Lower leg skin (tissue), 4 donors: Measurements from ENCODE around the gene POFUT2. TPM values are rescaled to one million over a fixed set of nuclear protein-coding genes. Genes with fewer than 3 reads are reported as not detected.

Experiments used
- DNase-seq, 2 donors: peaks; one replicate each; pipeline ENCODE4 v3.0.0-alpha.2; 2019; ENCODE audit warnings: low spot score in 2 of 2
- H3K4me3 ChIP-seq: fragments of 200-600 bp; sonication (generic); 2 replicates; pipeline ENCODE4 v1.5.1; 2017; ENCODE audit warnings: mild to moderate bottlenecking, low read depth; ENCODE audit not compliant: poor library complexity, severe bottlenecking
- POLR2A ChIP-seq, 2 donors: fragments of 450-650 bp; IDR thresholded peaks; one replicate each; pipeline ENCODE4 v1.6.1; 2016 to 2017; ENCODE audit warnings: antibody characterized with exemption in 2 of 2, mild to moderate bottlenecking in 1 of 2, moderate library complexity in 1 of 2
- WGBS, 2 donors: methylation state at CpG; one replicate each; pipeline ENCODE4 v1.1.5; 2018; 5-methylcytosine and 5-hydroxymethylcytosine counted together
- intact Hi-C: fragments of 100-400 bp; cut with DNase I; formaldehyde crosslinking; loops from one replicate; pipeline ENCODE4 v1.15.0; 2023; ENCODE audit warnings: low total_unique reads
- total RNA-seq, 4 donors: library from RNA; depleted of rRNA; stranded (reverse); fragments of >200 nt; gene quantifications; one replicate each; pipeline ENCODE4 v1.1.0, GENCODE V29; 2016
- TF ChIP-seq, protein P1 (sequence below), 3 donors: fragments of 450-650 bp; IDR thresholded peaks; one replicate each; pipeline ENCODE4 v1.5.1; 2016; ENCODE audit warnings: antibody characterized with exemption in 3 of 3, mild to moderate bottlenecking in 3 of 3, moderate library complexity in 2 of 3

POFUT2 gene
- total RNA-seq, 4 donors from 2014 or later: 15.0 to 22.1 (median 18.9) TPM

DNA sequence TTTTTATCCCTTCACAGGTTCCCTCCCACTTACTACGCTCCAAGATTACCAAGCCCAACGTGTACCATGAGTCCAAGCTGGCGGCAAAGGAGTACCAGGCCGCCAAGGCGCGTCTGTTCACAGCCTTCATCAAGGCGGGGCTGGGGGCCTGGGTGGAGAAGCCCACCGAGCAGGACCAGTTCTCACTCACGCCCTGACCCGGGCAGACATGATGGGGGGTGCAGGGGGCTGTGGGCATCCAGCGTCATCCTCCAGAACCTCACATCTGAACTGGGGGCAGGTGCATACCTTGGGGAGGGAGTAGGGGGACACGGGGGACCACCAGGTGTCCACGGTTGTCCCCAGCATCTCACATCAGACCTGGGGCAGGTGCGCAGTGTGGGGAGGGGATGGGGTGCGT lies 65.7 kb downstream of the POFUT2 start:
- no peak for DNase-seq
- H3K4me3 ChIP-seq: no peak overlapping the region
- WGBS, 2 donors: 91 to 93% methylated on average over 14 to 15 of the region's 15 CpGs
- TF ChIP-seq, protein P1, sequence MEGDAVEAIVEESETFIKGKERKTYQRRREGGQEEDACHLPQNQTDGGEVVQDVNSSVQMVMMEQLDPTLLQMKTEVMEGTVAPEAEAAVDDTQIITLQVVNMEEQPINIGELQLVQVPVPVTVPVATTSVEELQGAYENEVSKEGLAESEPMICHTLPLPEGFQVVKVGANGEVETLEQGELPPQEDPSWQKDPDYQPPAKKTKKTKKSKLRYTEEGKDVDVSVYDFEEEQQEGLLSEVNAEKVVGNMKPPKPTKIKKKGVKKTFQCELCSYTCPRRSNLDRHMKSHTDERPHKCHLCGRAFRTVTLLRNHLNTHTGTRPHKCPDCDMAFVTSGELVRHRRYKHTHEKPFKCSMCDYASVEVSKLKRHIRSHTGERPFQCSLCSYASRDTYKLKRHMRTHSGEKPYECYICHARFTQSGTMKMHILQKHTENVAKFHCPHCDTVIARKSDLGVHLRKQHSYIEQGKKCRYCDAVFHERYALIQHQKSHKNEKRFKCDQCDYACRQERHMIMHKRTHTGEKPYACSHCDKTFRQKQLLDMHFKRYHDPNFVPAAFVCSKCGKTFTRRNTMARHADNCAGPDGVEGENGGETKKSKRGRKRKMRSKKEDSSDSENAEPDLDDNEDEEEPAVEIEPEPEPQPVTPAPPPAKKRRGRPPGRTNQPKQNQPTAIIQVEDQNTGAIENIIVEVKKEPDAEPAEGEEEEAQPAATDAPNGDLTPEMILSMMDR (IDR thresholded peaks at IDR 0.05): no peak
- TF ChIP-seq POLR2A (IDR thresholded peaks at IDR 0.05): no peak
- intact Hi-C loops: no loop called here

DNA sequence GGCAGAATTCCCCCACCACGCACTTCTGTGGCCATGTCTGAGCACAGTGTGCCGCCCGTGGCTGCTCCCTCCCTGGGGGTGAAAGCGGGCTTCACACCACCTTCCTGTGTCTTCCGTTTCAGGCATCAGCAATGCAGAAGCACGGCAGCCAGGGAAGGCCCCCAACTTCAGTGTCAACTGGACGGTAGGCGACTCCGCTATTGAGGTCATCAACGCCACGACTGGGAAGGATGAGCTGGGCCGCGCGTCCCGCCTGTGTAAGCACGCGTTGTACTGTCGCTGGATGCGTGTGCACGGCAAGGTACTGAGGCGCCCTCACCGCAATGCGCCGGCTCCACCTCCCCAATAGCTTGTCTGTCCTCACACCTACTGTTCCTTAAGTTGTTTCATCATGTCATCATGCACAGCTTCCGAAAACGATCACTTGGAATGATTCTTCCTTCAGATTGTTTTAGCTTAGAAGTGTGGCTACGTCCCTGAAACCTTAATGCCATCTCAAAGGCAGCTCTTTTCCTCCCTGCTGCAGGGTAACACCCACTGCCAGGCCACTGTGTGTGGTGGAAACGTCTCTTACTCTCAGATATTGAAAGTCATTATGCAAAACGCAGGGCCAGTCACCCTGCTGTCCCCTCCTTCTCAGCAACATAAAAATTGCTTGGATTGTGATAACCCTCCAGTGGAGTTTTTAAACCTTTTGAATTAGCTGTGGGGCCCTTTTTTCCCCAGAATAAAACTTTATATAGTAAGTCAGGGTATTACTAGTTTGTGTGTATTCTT lies 66.8 kb downstream of the POFUT2 start:
- no peak for DNase-seq
- H3K4me3 ChIP-seq: no peak overlapping the region
- TF ChIP-seq, protein P1 (IDR thresholded peaks at IDR 0.05): no peak
- no peak for TF ChIP-seq POLR2A (IDR thresholded peaks at IDR 0.05)
- 91 to 95% methylated on average over 27 to 29 of the region's 29 CpGs for WGBS, 2 donors
- intact Hi-C loops: no loop called here

DNA sequence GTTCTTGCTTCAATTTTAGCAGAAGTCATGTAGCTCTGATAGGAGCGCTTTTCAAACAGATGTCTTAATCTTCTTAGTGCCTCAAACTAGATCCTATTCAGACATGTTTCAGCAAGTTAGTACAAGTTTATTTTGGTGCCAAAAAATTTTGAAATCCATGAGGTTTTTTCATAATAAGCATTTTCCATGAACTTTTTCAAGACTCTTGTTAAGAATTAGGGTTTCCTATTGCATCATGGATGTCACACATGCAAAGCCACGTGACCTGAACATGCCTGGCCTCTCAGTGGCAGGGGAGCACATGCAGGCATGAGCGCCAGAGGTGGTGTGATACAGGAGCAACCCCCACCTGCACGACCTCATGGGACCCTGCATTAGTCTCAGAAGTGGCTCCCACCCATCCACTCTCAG lies 67.6 kb downstream of the POFUT2 start:
- intact Hi-C loops: no loop called here
- DNase-seq: no peak
- TF ChIP-seq, protein P1 (IDR thresholded peaks at IDR 0.05): no peak
- no peak for TF ChIP-seq POLR2A (IDR thresholded peaks at IDR 0.05)
- H3K4me3 ChIP-seq: no peak overlapping the region
- WGBS, 2 donors: 70 to 71% methylated on average over 4 of the region's 4 CpGs

DNA sequence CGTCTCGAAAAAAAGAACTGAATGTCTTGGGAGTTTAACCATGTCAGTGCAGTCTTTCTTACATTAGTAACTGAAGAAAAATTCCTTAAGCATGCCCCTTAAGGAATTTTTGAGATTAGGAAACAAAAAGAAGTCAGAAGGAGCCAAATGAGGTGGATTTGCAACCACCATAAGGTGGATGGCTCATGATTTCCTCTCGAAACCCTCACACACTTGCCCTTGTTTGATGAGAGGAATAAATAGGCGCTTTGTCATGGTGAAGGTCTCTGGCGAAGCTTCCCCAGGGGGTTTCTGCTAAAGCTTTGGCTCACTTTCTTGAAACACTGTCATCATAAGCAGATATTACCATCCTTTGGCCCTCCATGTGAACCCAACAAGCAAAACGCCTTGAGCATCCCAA lies 68.2 kb downstream of the POFUT2 start:
- no peak for DNase-seq
- intact Hi-C loops: no loop called here
- WGBS, 2 donors: 89% methylated on average over 6 of the region's 6 CpGs
- TF ChIP-seq, protein P1 (IDR thresholded peaks at IDR 0.05): no peak
- TF ChIP-seq POLR2A (IDR thresholded peaks at IDR 0.05): no peak
- H3K4me3 ChIP-seq: no peak overlapping the region

DNA sequence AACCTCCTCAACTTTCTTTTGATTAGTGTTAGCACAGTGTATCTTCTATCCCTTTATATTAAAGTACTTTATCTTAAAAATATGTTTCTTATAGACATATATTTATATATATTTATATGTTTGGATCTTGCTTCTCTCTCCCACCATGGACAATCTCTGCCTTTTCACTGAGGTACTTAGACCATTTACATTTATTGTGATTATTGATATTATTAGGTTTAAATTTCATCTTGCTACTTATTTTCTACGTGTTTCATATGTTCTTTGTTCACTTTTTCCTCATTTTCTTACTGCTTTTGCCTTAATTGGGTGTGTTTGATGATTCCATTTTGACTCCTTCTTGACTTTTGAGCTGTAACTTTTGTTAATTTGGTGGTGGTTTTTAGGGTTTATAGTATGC lies 70.7 kb downstream of the POFUT2 start:
- WGBS, 2 donors: 90 to 94% methylated on average over 1 of the region's 1 CpG
- H3K4me3 ChIP-seq: no peak overlapping the region
- intact Hi-C loops: no loop called here
- TF ChIP-seq POLR2A (IDR thresholded peaks at IDR 0.05): no peak
- TF ChIP-seq, protein P1 (IDR thresholded peaks at IDR 0.05): no peak
- DNase-seq: no peak

DNA sequence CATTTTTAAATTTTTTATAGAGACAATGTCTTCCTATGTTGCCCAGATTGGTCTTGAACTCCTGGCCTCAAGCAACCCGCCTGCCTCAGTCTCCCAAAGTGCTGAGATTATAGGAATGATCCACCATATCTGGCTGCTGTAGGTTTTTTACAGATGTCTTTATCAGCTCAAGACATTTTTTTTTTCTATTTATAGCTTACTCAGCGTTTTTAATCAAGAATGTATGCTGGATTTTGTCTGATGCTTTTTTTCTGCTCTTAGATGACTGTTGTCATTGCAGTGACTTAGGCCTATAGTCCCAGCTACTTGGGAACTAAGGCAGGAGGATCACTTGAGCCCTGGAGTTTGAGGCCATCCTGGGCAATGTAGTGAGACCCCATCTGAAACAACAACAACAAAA lies 72.5 kb downstream of the POFUT2 start:
- no peak for DNase-seq
- 83 to 84% methylated on average over 2 of the region's 2 CpGs for WGBS, 2 donors
- no peak overlapping the region for H3K4me3 ChIP-seq
- intact Hi-C loops: no loop called here
- TF ChIP-seq, protein P1 (IDR thresholded peaks at IDR 0.05): no peak
- TF ChIP-seq POLR2A (IDR thresholded peaks at IDR 0.05): no peak
